Activated naive CD4-positive, alpha-beta T cell treated with anti-CD3 and anti-CD28 coated beads for 36 hours (primary cell): ENCODE measurements around the gene NBEAL2. TPM values are rescaled to one million over a fixed set of nuclear protein-coding genes. Genes with fewer than 3 reads are reported as not detected.

Experiments used
- CTCF ChIA-PET: fragments of 350-600 bp; sonication (Branson Sonifier 250); formaldehyde crosslinking; loops from one replicate; lab custom pipeline; 2021; ENCODE audit warnings: antibody characterized with exemption; lab: Charles Lee
- DNase-seq: peaks from one replicate; pipeline ENCODE4 v3.0.0-alpha.2; 2020
- H3K27ac Mint-ChIP-seq: one replicate; pipeline ENCODE4 v1.8.0; 2021; ENCODE audit warnings: mild to moderate bottlenecking, mixed read lengths
- H3K27me3 Mint-ChIP-seq: one replicate; pipeline ENCODE4 v1.8.0; 2021; ENCODE audit warnings: low read depth, mixed read lengths
- H3K36me3 Mint-ChIP-seq: one replicate; pipeline ENCODE4 v1.8.0; 2021; ENCODE audit warnings: low read depth, mixed read lengths
- H3K4me1 Mint-ChIP-seq: one replicate; pipeline ENCODE4 v1.8.0; 2021; ENCODE audit warnings: low read depth, mixed read lengths
- H3K4me3 Mint-ChIP-seq: one replicate; pipeline ENCODE4 v1.8.0; 2021; ENCODE audit warnings: mild to moderate bottlenecking, moderate library complexity, mixed read lengths
- H3K9me3 Mint-ChIP-seq: one replicate; pipeline ENCODE4 v1.8.0; 2021; ENCODE audit warnings: mixed read lengths
- intact Hi-C: fragments of 100-400 bp; cut with micrococcal nuclease; formaldehyde crosslinking; loops from one replicate; pipeline ENCODE4 v1.15.1; 2023
- total RNA-seq, 2 experiments: library from RNA; stranded (reverse); gene quantifications; one replicate each; pipeline ENCODE4 v1.2.3, GENCODE V29; 2021

Gene NBEAL2
- total RNA-seq, 2 experiments from 2014 or later = 85.0 to 92.4 TPM

- Mint-ChIP-seq H3K9me3 (no peaks in the 10 kb centered on the region), H3K36me3 (peaks cover 8% of the 10 kb centered on the region), H3K27me3 (no peaks in the 10 kb centered on the region), H3K4me3 (no peak overlapping the region), H3K27ac (no peak overlapping the region), H3K4me1 (peaks cover 37% of the 10 kb centered on the region)
- CTCF ChIA-PET = no interaction called here
- intact Hi-C loops = no loop called here
- no peak for DNase-seq
Measured at GRCh38 chr3:46990573-46991374, 11.3 kb downstream of the NBEAL2 start.

- Mint-ChIP-seq H3K27me3 (no peaks in the 10 kb centered on the region), H3K27ac (no peak overlapping the region), H3K4me1 (peaks cover 29% of the 10 kb centered on the region), H3K36me3 (peaks cover 8% of the 10 kb centered on the region), H3K9me3 (no peaks in the 10 kb centered on the region), H3K4me3 (no peak overlapping the region)
- DNase-seq = no peak
- CTCF ChIA-PET = interaction anchor here (0.6 kb wide), 1 partner anchor 333 kb away, joined by 3 read pairs; no protein-coding TSS in a partner anchor
- intact Hi-C loops = no loop called here
Measured at GRCh38 chr3:46991406-46992165, 12.1 kb downstream of the NBEAL2 start.

GRCh38 chr3:46992231-46992630 lies 12.8 kb downstream of the NBEAL2 start:
- intact Hi-C loops = no loop called here
- H3K4me1 Mint-ChIP-seq = peaks cover 23% of the 10 kb centered on the region
- no peak overlapping the region for H3K27ac Mint-ChIP-seq
- no peaks in the 10 kb centered on the region for H3K27me3 Mint-ChIP-seq
- H3K4me3 Mint-ChIP-seq = no peak overlapping the region
- H3K9me3 Mint-ChIP-seq = no peaks in the 10 kb centered on the region
- DNase-seq = no peak
- CTCF ChIA-PET = interaction anchor here (0.6 kb wide), 1 partner anchor 332 kb away, joined by 3 read pairs; no protein-coding TSS in a partner anchor
- peaks cover 8% of the 10 kb centered on the region for H3K36me3 Mint-ChIP-seq

GRCh38 chr3:46993292-46993691 lies 13.8 kb downstream of the NBEAL2 start:
- Mint-ChIP-seq H3K9me3 (no peaks in the 10 kb centered on the region), H3K4me3 (no peak overlapping the region), H3K27me3 (no peaks in the 10 kb centered on the region), H3K36me3 (peaks cover 8% of the 10 kb centered on the region), H3K4me1 (peaks cover 13% of the 10 kb centered on the region), H3K27ac (no peak overlapping the region)
- intact Hi-C loops = no loop called here
- CTCF ChIA-PET = no interaction called here
- no peak for DNase-seq

GRCh38 chr3:46993986-46994385 lies 14.5 kb downstream of the NBEAL2 start:
- no peak overlapping the region for H3K27ac Mint-ChIP-seq
- intact Hi-C loops = no loop called here
- H3K4me1 Mint-ChIP-seq = peaks cover 7% of the 10 kb centered on the region
- no peaks in the 10 kb centered on the region for H3K9me3 Mint-ChIP-seq
- H3K27me3 Mint-ChIP-seq = no peaks in the 10 kb centered on the region
- no peak for DNase-seq
- H3K36me3 Mint-ChIP-seq = peaks cover 8% of the 10 kb centered on the region
- CTCF ChIA-PET = interaction anchor here (0.6 kb wide), 1 partner anchor 28 kb away, joined by 3 read pairs; no protein-coding TSS in a partner anchor
- no peak overlapping the region for H3K4me3 Mint-ChIP-seq

GRCh38 chr3:46994801-46995731 lies 15.6 kb downstream of the NBEAL2 start:
- Mint-ChIP-seq H3K27ac (no peak overlapping the region), H3K9me3 (no peaks in the 10 kb centered on the region), H3K27me3 (no peaks in the 10 kb centered on the region), H3K4me1 (peaks cover 1% of the 10 kb centered on the region), H3K36me3 (peaks cover 7% of the 10 kb centered on the region), H3K4me3 (no peak overlapping the region)
- no peak for DNase-seq
- CTCF ChIA-PET = interaction anchor here (0.9 kb wide), 1 partner anchor 394 kb away, joined by 4 read pairs; no protein-coding TSS in a partner anchor
- intact Hi-C loops = loop anchor here (5.0 kb wide), 1 partner anchor 288 kb away; no protein-coding TSS in a partner anchor

GRCh38 chr3:46995901-46996562 lies 16.6 kb downstream of the NBEAL2 start:
- H3K27me3 Mint-ChIP-seq = no peaks in the 10 kb centered on the region
- H3K27ac Mint-ChIP-seq = no peak overlapping the region
- peaks cover 1% of the 10 kb centered on the region for H3K4me1 Mint-ChIP-seq
- peaks cover 9% of the 10 kb centered on the region for H3K36me3 Mint-ChIP-seq
- CTCF ChIA-PET = interaction anchor here (0.5 kb wide), 1 partner anchor 257 kb away, joined by 3 read pairs; no protein-coding TSS in a partner anchor
- DNase-seq = no peak
- no peak overlapping the region for H3K4me3 Mint-ChIP-seq
- intact Hi-C loops = loop anchor here (5.0 kb wide), 1 partner anchor 289 kb away; no protein-coding TSS in a partner anchor
- H3K9me3 Mint-ChIP-seq = no peaks in the 10 kb centered on the region

- Mint-ChIP-seq H3K27me3 (no peaks in the 10 kb centered on the region), H3K9me3 (no peaks in the 10 kb centered on the region), H3K36me3 (peaks cover 11% of the 10 kb centered on the region), H3K27ac (no peak overlapping the region), H3K4me3 (no peak overlapping the region), H3K4me1 (peaks cover 1% of the 10 kb centered on the region)
- intact Hi-C loops = loop anchor here (5.0 kb wide), 1 partner anchor 290 kb away; no protein-coding TSS in a partner anchor
- CTCF ChIA-PET = interaction anchor here (0.7 to 1.4 kb wide), 2 partner anchors 27 to 80 kb away, joined by 3 read pairs; no protein-coding TSS in a partner anchor
- no peak for DNase-seq
Measured at GRCh38 chr3:46996689-46997452, 17.4 kb downstream of the NBEAL2 start.

GRCh38 chr3:46997453-46998091 lies 18.1 kb downstream of the NBEAL2 start:
- Mint-ChIP-seq H3K27ac (no peak overlapping the region), H3K36me3 (peaks cover 13% of the 10 kb centered on the region), H3K4me1 (peaks cover 1% of the 10 kb centered on the region), H3K27me3 (no peaks in the 10 kb centered on the region), H3K9me3 (no peaks in the 10 kb centered on the region), H3K4me3 (no peak overlapping the region)
- CTCF ChIA-PET = interaction anchor here (0.7 to 2.4 kb wide), 15 partner anchors 11 to 126 kb away, joined by 3 to 15 read pairs (median 4); partner anchors contain the start of gene NBEAL2
- intact Hi-C loops = loop anchor here (1.0 to 5.0 kb wide), 3 partner anchors 74 to 290 kb away; no protein-coding TSS in a partner anchor
- no peak for DNase-seq
